ENCODE results near the gene KHDRBS2. TPM values are rescaled to one million over a fixed set of nuclear protein-coding genes. Genes with fewer than 3 reads are reported as not detected.

Gene KHDRBS2
- total and polyA plus RNA-seq, 2 of the 4 experiments (the other 2 are of a cell fraction) = not detected

DNA sequence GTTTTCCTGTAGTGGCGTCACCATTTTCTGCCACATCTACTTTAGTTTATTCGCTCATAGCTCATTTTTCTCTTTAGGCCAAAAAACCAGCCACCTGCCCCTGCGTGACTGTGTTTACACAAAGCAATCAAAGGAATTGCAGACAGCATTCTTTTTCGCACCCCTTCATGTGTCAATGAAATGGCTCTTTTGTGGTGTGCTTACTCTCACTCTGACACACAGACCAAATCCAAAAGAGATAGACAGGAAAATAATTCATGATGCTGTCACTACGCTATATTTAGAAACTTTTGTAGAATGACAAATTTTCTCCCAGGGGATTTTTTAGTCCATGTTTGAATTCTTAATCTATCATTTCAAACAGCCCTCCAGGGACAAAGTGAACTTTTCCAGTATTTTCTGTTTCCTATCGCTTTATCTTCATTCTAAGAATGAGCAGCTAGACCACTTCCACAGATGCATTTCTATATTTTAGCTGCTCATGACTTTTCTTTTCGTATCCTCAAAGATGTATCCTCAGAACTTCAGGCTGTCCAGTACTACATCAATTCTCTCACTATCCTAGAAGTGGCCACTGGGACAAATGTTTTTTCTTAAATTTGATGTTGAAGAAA is 37.9 kb upstream of the KHDRBS2 start:
- no peaks in the 10 kb centered on the region for H3K27me3 ChIP-seq (ENCODE audit: control insufficient read depth, insufficient read depth, low read length)
- no peak overlapping the region for H3K27ac ChIP-seq (ENCODE audit: insufficient read depth, low read length)
- no peak overlapping the region for H4K91ac ChIP-seq (ENCODE audit: insufficient read depth, low read depth, low read length)
- BruUV-seq (replicated peaks) = no TSS peak
- ChIA-PET CTCF (no interaction called here), POLR2A (ENCODE audit: unreplicated experiment) (no interaction called here)
- H4K5ac ChIP-seq (ENCODE audit: low read depth, low read length) = no peak overlapping the region
- H3K9me3 ChIP-seq (ENCODE audit: control insufficient read depth, insufficient read depth, low read length) = 0 out of 2 replicates have a peak, but pooled peaks cover 2% of the 10 kb centered on the region
- H3K23ac ChIP-seq (ENCODE audit: low read depth, low read length) = no peak overlapping the region
- in situ Hi-C loops (cut with MboI; ENCODE audit: low sequenced_read_pairs) (no loop called here), dilution Hi-C loops (cut with HindIII; ENCODE audit: low sequenced_read_pairs, unreplicated experiment) (no loop called here), intact Hi-C loops (cut with micrococcal nuclease) (no loop called here)
- H2BK15ac ChIP-seq (ENCODE audit: low read depth, low read length) = no peak overlapping the region
- WGBS, 2 experiments (ENCODE audit: extremely low coverage in 2 of 2, insufficient read length in 1 of 2) = 33% methylated on average over 1 of the region's 7 CpGs; no CpG with 5 or more reads in 1 of the 2 experiments
- no peak for ATAC-seq (ENCODE audit: low read depth)
- no peak overlapping the region for H3K4me3 ChIP-seq (ENCODE audit: insufficient read depth, low read depth, low read length)
- no peak overlapping the region for H3K18ac ChIP-seq (ENCODE audit: low read depth, low read length)
- H2AK9ac ChIP-seq (replicated peaks; ENCODE audit: low read depth, low read length, poor library complexity) = no peak overlapping the region
- H2BK20ac ChIP-seq (ENCODE audit: low read depth, low read length) = no peak overlapping the region
- H3K4me2 ChIP-seq (ENCODE audit: low read depth, low read length) = no peak overlapping the region
- no peak overlapping the region for H2BK120ac ChIP-seq (ENCODE audit: low read depth, low read length)
- no peaks in the 10 kb centered on the region for H3K4me1 ChIP-seq (ENCODE audit: control insufficient read depth, insufficient read depth, low read length)
- H4K8ac ChIP-seq (ENCODE audit: low read depth in 2 of 2, low read length in 2 of 2) = no peak overlapping the region
- H2AFZ ChIP-seq (replicated peaks; ENCODE audit: low read length, poor library complexity) = no peak overlapping the region
- H2AK5ac ChIP-seq (ENCODE audit: low read depth, low read length) = no peak overlapping the region
- no peaks in the 10 kb centered on the region for H3K36me3 ChIP-seq (ENCODE audit: control insufficient read depth, insufficient read depth, low read length)
- TF ChIP-seq MXI1 (IDR thresholded peaks at IDR 0.05; ENCODE audit: borderline replicate concordance, low read depth, low read length) (no peak), MAFK (IDR thresholded peaks at IDR 0.05; ENCODE audit: low read depth, low read length) (no peak), RFX5 (IDR thresholded peaks at IDR 0.05; ENCODE audit: low read depth, low read length) (no peak), BHLHE40 (IDR thresholded peaks at IDR 0.05; ENCODE audit: low read depth, low read length) (no peak), NFE2L2 (IDR thresholded peaks at IDR 0.05; ENCODE audit: low read depth, low read length) (no peak), RAD21 (IDR thresholded peaks at IDR 0.05; ENCODE audit: low read length) (no peak)
- TF ChIP-seq, protein P1, sequence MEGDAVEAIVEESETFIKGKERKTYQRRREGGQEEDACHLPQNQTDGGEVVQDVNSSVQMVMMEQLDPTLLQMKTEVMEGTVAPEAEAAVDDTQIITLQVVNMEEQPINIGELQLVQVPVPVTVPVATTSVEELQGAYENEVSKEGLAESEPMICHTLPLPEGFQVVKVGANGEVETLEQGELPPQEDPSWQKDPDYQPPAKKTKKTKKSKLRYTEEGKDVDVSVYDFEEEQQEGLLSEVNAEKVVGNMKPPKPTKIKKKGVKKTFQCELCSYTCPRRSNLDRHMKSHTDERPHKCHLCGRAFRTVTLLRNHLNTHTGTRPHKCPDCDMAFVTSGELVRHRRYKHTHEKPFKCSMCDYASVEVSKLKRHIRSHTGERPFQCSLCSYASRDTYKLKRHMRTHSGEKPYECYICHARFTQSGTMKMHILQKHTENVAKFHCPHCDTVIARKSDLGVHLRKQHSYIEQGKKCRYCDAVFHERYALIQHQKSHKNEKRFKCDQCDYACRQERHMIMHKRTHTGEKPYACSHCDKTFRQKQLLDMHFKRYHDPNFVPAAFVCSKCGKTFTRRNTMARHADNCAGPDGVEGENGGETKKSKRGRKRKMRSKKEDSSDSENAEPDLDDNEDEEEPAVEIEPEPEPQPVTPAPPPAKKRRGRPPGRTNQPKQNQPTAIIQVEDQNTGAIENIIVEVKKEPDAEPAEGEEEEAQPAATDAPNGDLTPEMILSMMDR (conservative IDR thresholded peaks at IDR 0.05; ENCODE audit: low read depth, low read length) = no peak
- TF ChIP-seq, protein P2, sequence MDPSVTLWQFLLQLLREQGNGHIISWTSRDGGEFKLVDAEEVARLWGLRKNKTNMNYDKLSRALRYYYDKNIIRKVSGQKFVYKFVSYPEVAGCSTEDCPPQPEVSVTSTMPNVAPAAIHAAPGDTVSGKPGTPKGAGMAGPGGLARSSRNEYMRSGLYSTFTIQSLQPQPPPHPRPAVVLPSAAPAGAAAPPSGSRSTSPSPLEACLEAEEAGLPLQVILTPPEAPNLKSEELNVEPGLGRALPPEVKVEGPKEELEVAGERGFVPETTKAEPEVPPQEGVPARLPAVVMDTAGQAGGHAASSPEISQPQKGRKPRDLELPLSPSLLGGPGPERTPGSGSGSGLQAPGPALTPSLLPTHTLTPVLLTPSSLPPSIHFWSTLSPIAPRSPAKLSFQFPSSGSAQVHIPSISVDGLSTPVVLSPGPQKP (IDR thresholded peaks at IDR 0.05; ENCODE audit: borderline replicate concordance, low read depth, low read length) = no peak
- H3K9ac ChIP-seq (ENCODE audit: low read depth, low read length) = no peak overlapping the region
- H3K14ac ChIP-seq (replicated peaks; ENCODE audit: low read depth, low read length) = no peak overlapping the region
- no peaks in the 10 kb centered on the region for H3K79me1 ChIP-seq (ENCODE audit: low read depth in 1 of 2, low read length in 2 of 2)
- no peaks in the 10 kb centered on the region for H4K20me1 ChIP-seq (ENCODE audit: insufficient read depth, low read length)
- H2BK5ac ChIP-seq (ENCODE audit: low read depth, low read length, poor library complexity, severe bottlenecking) = no peak overlapping the region
- H3K56ac ChIP-seq (ENCODE audit: extremely low read depth, insufficient read depth, low read length) = no peak overlapping the region
- no peak for DNase-seq
- H3K4ac ChIP-seq (ENCODE audit: low read depth, low read length) = no peak overlapping the region
- no peaks in the 10 kb centered on the region for H3K9me1 ChIP-seq (ENCODE audit: insufficient read depth, low read length)

All from IMR-90 (cell line).